Keratinocyte (primary cell): Measurements from ENCODE around the gene DIAPH3. TPM values are rescaled to one million over a fixed set of nuclear protein-coding genes. Genes with fewer than 3 reads are reported as not detected.

ENCODE experiments used
- DNase-seq: peaks from one replicate; pipeline ENCODE4 v3.0.0-alpha.2; 2011; ENCODE audit warnings: low read depth, missing footprints, low spot score
- FAIRE-seq: peaks from 2 replicates; lab custom pipeline; 2011; peaks lifted over from hg19 to GRCh38; lab: Jason Lieb, UNC
- H2AFZ ChIP-seq: 2 replicates; pipeline ENCODE4 v1.6.0; 2012; ENCODE audit warnings: low read length, control low read depth, inconsistent platforms; ENCODE audit not compliant: control insufficient read depth
- H3K27ac ChIP-seq: 2 replicates; pipeline ENCODE4 v1.5.1; 2011; ENCODE audit warnings: low read length; ENCODE audit not compliant: control insufficient read depth, insufficient read depth
- H3K27me3 ChIP-seq: 3 replicates; pipeline ENCODE4 v1.6.0; 2011; ENCODE audit warnings: low read length; ENCODE audit not compliant: control insufficient read depth, insufficient read depth; ENCODE audit errors: extremely low read depth
- H3K36me3 ChIP-seq, 2 experiments: 2 replicates in 1 of 2; 3 replicates in 1 of 2; pipeline ENCODE4 v1.5.1; 2011; ENCODE audit warnings: low read length in 2 of 2, mild to moderate bottlenecking in 1 of 2; ENCODE audit not compliant: control insufficient read depth in 2 of 2, insufficient read depth in 2 of 2; ENCODE audit errors: extremely low read depth in 1 of 2
- H3K4me1 ChIP-seq: 3 replicates; pipeline ENCODE4 v1.5.1; 2011; ENCODE audit warnings: low read length; ENCODE audit not compliant: control insufficient read depth, insufficient read depth; ENCODE audit errors: extremely low read depth
- H3K4me2 ChIP-seq: 3 replicates; pipeline ENCODE4 v1.6.0; 2011; ENCODE audit warnings: low read depth, low read length; ENCODE audit not compliant: control insufficient read depth, insufficient read depth; ENCODE audit errors: extremely low read depth
- H3K4me3 ChIP-seq, 3 experiments: fragments of 200-600 bp in 1 of 3; sonication (generic) in 1 of 3; 2 replicates in 2 of 3; 3 replicates in 1 of 3; pipeline ENCODE4 v1.5.1; 2011 to 2016; ENCODE audit warnings: low read length in 3 of 3, mild to moderate bottlenecking in 3 of 3, control low read depth in 2 of 3, inconsistent platforms in 1 of 3, low read depth in 1 of 3, mixed read lengths in 1 of 3, mixed run types in 1 of 3, moderate library complexity in 1 of 3; ENCODE audit not compliant: control insufficient read depth in 2 of 3, insufficient read depth in 2 of 3; ENCODE audit errors: extremely low read depth in 1 of 3
- H3K79me2 ChIP-seq: 2 replicates; pipeline ENCODE4 v1.6.0; 2012; ENCODE audit warnings: low read length; ENCODE audit not compliant: control insufficient read depth, insufficient read depth
- H3K9ac ChIP-seq: 3 replicates; pipeline ENCODE4 v1.6.0; 2011; ENCODE audit warnings: low read length; ENCODE audit not compliant: control insufficient read depth, insufficient read depth; ENCODE audit errors: extremely low read depth
- H3K9me1 ChIP-seq: 3 replicates; pipeline ENCODE4 v1.6.0; 2011; ENCODE audit warnings: low read length; ENCODE audit not compliant: control insufficient read depth, insufficient read depth; ENCODE audit errors: extremely low read depth
- H3K9me3 ChIP-seq: 2 replicates; pipeline ENCODE4 v1.5.1; 2012; ENCODE audit warnings: low read depth, low read length; ENCODE audit not compliant: control insufficient read depth
- H4K20me1 ChIP-seq: 3 replicates; pipeline ENCODE4 v1.6.0; 2011; ENCODE audit warnings: low read length; ENCODE audit not compliant: control insufficient read depth, insufficient read depth; ENCODE audit errors: extremely low read depth
- EZH2 ChIP-seq: IDR thresholded peaks from one replicate; pipeline ENCODE4 v1.6.1; 2012; ENCODE audit warnings: inconsistent platforms, mild to moderate bottlenecking, low read length, moderate library complexity
- dilution Hi-C: fragments of 300-500 bp; cut with MboI; formaldehyde crosslinking; loops from one replicate; pipeline ENCODE4 v1.7.0; 2020; ENCODE audit warnings: low sequenced_read_pairs; ENCODE audit not compliant: extremely low pct_ligation_motif_present
- polyA plus RNA-seq, 5 experiments: library from polyadenylated mRNA; depleted of rRNA in 3 of 5; stranded (reverse) in 3 of 5; stranded (forward) in 1 of 5; unstranded in 1 of 5; fragments of >200 nt; gene quantifications; 1 replicate in 1 of 5; 2 replicates in 3 of 5; 3 replicates in 1 of 5; pipeline versions ENCODE4 v1.2.1 to v1.2.3, GENCODE V29; 2011 to 2012; ENCODE audit warnings: missing spikeins in 2 of 5, low read depth in 1 of 5, low replicate concordance in 1 of 5
- TF ChIP-seq, protein P1 (sequence below), 3 experiments: IDR thresholded peaks in 1 of 3; conservative IDR thresholded peaks in 1 of 3; optimal IDR thresholded peaks in 1 of 3; 2 replicates in 2 of 3; 3 replicates in 1 of 3; pipeline versions ENCODE3 to v1.5.1; 2011; ENCODE audit warnings: low read length in 3 of 3, mild to moderate bottlenecking in 3 of 3, moderate library complexity in 2 of 3, control low read depth in 1 of 3, inconsistent platforms in 1 of 3; ENCODE audit not compliant: insufficient read depth in 2 of 3; ENCODE audit errors: extremely low read depth in 1 of 3

Gene DIAPH3
- polyA plus RNA-seq, 1 donor (not counting 4 experiments of a cell fraction or from before 2014, with no cell fraction given), result 9.0 TPM

DNA sequence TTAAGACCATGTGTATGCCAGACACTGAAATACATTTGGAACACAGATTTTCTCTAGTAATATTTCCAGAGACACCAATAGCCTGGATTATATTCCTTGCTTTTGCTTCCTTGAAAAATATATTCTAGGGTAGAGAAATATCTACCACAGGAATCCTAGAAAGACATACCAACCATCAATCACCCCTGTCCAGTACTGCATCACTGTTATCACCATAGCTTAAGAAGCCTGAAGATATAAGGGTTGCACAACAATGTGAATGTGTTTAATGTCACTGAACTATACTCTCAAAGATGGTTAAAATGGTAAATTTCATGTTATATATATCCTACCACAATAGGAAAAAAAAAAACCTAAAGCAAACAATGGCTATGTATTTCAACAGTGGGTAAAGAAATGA lies 163.6 kb downstream of the DIAPH3 start:
- TF ChIP-seq, protein P1, sequence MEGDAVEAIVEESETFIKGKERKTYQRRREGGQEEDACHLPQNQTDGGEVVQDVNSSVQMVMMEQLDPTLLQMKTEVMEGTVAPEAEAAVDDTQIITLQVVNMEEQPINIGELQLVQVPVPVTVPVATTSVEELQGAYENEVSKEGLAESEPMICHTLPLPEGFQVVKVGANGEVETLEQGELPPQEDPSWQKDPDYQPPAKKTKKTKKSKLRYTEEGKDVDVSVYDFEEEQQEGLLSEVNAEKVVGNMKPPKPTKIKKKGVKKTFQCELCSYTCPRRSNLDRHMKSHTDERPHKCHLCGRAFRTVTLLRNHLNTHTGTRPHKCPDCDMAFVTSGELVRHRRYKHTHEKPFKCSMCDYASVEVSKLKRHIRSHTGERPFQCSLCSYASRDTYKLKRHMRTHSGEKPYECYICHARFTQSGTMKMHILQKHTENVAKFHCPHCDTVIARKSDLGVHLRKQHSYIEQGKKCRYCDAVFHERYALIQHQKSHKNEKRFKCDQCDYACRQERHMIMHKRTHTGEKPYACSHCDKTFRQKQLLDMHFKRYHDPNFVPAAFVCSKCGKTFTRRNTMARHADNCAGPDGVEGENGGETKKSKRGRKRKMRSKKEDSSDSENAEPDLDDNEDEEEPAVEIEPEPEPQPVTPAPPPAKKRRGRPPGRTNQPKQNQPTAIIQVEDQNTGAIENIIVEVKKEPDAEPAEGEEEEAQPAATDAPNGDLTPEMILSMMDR (optimal IDR thresholded peaks at IDR 0.05 in 1 of 3, IDR thresholded peaks at IDR 0.05 in 1 of 3, conservative IDR thresholded peaks at IDR 0.05 in 1 of 3; ENCODE audit: extremely low read depth in 1 of 3, insufficient read depth in 2 of 3, low read length in 3 of 3), result no peak
- no peak for TF ChIP-seq EZH2
- no peak overlapping the region for H3K27ac ChIP-seq
- no peaks in the 10 kb centered on the region for H3K9me3 ChIP-seq
- DNase-seq (no peak), FAIRE-seq (no peak)
- H3K9ac ChIP-seq, result no peak overlapping the region
- H3K4me1 ChIP-seq, result peaks cover 11% of the 10 kb centered on the region
- H3K79me2 ChIP-seq, result no peaks in the 10 kb centered on the region
- no peaks in the 10 kb centered on the region for H3K27me3 ChIP-seq
- no peaks in the 10 kb centered on the region for H4K20me1 ChIP-seq
- dilution Hi-C loops, result no loop called here
- no peaks in the 10 kb centered on the region for H3K9me1 ChIP-seq
- H3K4me2 ChIP-seq, result no peak overlapping the region
- no peak overlapping the region for H2AFZ ChIP-seq
- no peak overlapping the region for H3K4me3 ChIP-seq
- H3K36me3 ChIP-seq, result no peaks in the 10 kb centered on the region

DNA sequence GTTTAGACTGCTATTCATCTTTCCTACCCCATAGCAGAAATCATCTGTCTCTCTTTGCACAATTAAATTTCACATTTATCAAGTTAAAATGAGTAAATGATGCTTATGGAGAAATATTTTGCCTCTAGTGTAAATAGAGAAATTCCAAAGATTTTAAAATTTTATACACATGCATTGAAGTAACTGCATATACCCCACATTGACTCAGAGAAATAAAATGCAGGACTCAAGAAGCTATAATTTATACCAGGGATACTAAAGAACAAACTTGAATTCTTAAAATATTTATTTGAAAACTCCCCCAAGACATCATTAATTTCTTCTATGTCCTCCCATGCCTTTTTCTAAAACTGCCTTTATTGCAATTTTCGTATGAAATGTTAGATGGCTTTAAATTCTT lies 165.8 kb downstream of the DIAPH3 start:
- no peak for FAIRE-seq
- H3K4me2 ChIP-seq, result no peak overlapping the region
- H4K20me1 ChIP-seq, result no peaks in the 10 kb centered on the region
- no peaks in the 10 kb centered on the region for H3K9me1 ChIP-seq
- dilution Hi-C loops, result no loop called here
- DNase-seq, result no peak
- TF ChIP-seq, protein P1 (optimal IDR thresholded peaks at IDR 0.05 in 1 of 3, IDR thresholded peaks at IDR 0.05 in 1 of 3, conservative IDR thresholded peaks at IDR 0.05 in 1 of 3; ENCODE audit: extremely low read depth in 1 of 3, insufficient read depth in 2 of 3, low read length in 3 of 3), result no peak
- no peak for TF ChIP-seq EZH2
- peaks cover 11% of the 10 kb centered on the region for H3K4me1 ChIP-seq
- H2AFZ ChIP-seq, result no peak overlapping the region
- H3K9me3 ChIP-seq, result no peaks in the 10 kb centered on the region
- no peak overlapping the region for H3K9ac ChIP-seq
- H3K79me2 ChIP-seq, result no peaks in the 10 kb centered on the region
- no peaks in the 10 kb centered on the region for H3K27me3 ChIP-seq
- no peaks in the 10 kb centered on the region for H3K36me3 ChIP-seq
- no peak overlapping the region for H3K4me3 ChIP-seq
- no peak overlapping the region for H3K27ac ChIP-seq
